NCI-H2196 treated with DMSO at 0.1 percent for 48 hours (cell line): ENCODE results near the gene TNFRSF1B.

ENCODE experiments used
- DNase-seq: peaks from one replicate; lab custom pipeline; 2025; ENCODE audit not compliant: unreplicated experiment; lab: John Stamatoyannopoulos, UW

The TNFRSF1B gene

GRCh38 chr1:12166834-12167492 lies at the start of gene TNFRSF1B:
Gene TNFRSF1B (plus strand): TSS chr1:12166991. CDS start chr1:12167092, 101 bp downstream.
- DNase-seq: peak; percentile 30

- DNase-seq: no peak
These were observed 45.4 kb upstream of the TNFRSF1B start for GRCh38 chr1:12121212-12122003.

- no peak for DNase-seq
These were observed 43.6 kb upstream of the TNFRSF1B start for GRCh38 chr1:12123172-12123571.

- peak; percentile 16 for DNase-seq
These were observed 41.9 kb upstream of the TNFRSF1B start for GRCh38 chr1:12124693-12125421.

- no peak for DNase-seq
These were observed 41.1 kb upstream of the TNFRSF1B start for GRCh38 chr1:12125422-12126355.

GRCh38 chr1:12126781-12127180 lies 40.0 kb upstream of the TNFRSF1B start:
- no peak for DNase-seq

GRCh38 chr1:12127206-12127810 lies 39.5 kb upstream of the TNFRSF1B start:
- no peak for DNase-seq

- DNase-seq: no peak
These were observed 38.7 kb upstream of the TNFRSF1B start for GRCh38 chr1:12128120-12128519.

GRCh38 chr1:12129624-12130023 lies 37.2 kb upstream of the TNFRSF1B start:
- no peak for DNase-seq

GRCh38 chr1:12130466-12131130 lies 36.2 kb upstream of the TNFRSF1B start:
- DNase-seq: no peak

GRCh38 chr1:12132078-12132477 lies 34.7 kb upstream of the TNFRSF1B start:
- DNase-seq: no peak

- DNase-seq: no peak
These were observed 32.1 kb upstream of the TNFRSF1B start for GRCh38 chr1:12134716-12135115.

- no peak for DNase-seq
These were observed 31.2 kb upstream of the TNFRSF1B start for GRCh38 chr1:12135612-12136011.

GRCh38 chr1:12136916-12137610 lies 29.7 kb upstream of the TNFRSF1B start:
- DNase-seq: no peak

GRCh38 chr1:12138196-12139168 lies 28.3 kb upstream of the TNFRSF1B start:
- no peak for DNase-seq

- DNase-seq: no peak
These were observed 26.8 kb upstream of the TNFRSF1B start for GRCh38 chr1:12140016-12140415.

- no peak for DNase-seq
These were observed 26.2 kb upstream of the TNFRSF1B start for GRCh38 chr1:12140515-12141162.
